Measurements from ENCODE around the gene BRD9. TPM values are rescaled to one million over a fixed set of nuclear protein-coding genes. Genes with fewer than 3 reads are reported as not detected.
"Not testable (repeated sequence)": the region's sequence is repeated elsewhere in the genome, so short reads cannot be mapped to it uniquely, and the experiment has no call there.

The BRD9 gene
- total and polyA plus RNA-seq, 2 of the 13 experiments (the other 11 are each of a cell fraction or from before 2014, with no cell fraction given), result 5.2 to 22.9 TPM

- H3K36me3 ChIP-seq (replicated peaks in 1 of 2; ENCODE audit: control insufficient read depth in 1 of 2, insufficient read depth in 2 of 2, low read length in 2 of 2), result no peaks in the 10 kb centered on the region
- H4K20me1 ChIP-seq (ENCODE audit: insufficient read depth, low read length), result no peaks in the 10 kb centered on the region
- BruUV-seq (replicated peaks), result no TSS peak
- intact Hi-C loops (cut with micrococcal nuclease; ENCODE audit: unreplicated experiment), result no loop called here
- no peak for FAIRE-seq
- H3K9ac ChIP-seq (ENCODE audit: insufficient read depth, low read depth, low read length), result no peak overlapping the region
- in situ Hi-C loops (cut with HindIII; ENCODE audit: extremely low pct_ligation_motif_present, low pct_unique_long_range_greater_than_20kb), result no loop called here
- WGBS (ENCODE audit: low lambda C conversion rate), result 31% methylated on average over 5 of the region's 5 CpGs
- POLR2A ChIA-PET, result no interaction called here
- DNase-seq (ENCODE audit: low spot score), result no peak
- no peaks in the 10 kb centered on the region for H3K4me1 ChIP-seq (ENCODE audit: insufficient read depth, low read length)
- no peaks in the 10 kb centered on the region for H3K79me2 ChIP-seq (ENCODE audit: insufficient read depth, low read length)
- no peak for ATAC-seq
- CTCF ChIA-PET (ENCODE audit: low intra/inter-chr PET ratio, low total read pairs), result no interaction called here
- H3K27me3 ChIP-seq (ENCODE audit: control insufficient read depth in 1 of 2, insufficient read depth in 2 of 2, low read length in 2 of 2), result peaks cover 2 to 32% of the 10 kb centered on the region in 2 experiments
- no peak for TF ChIP-seq ZBTB49 (CRISPR knock-in tag; IDR thresholded peaks at IDR 0.05; ENCODE audit: borderline replicate concordance)
- no peak for TF ChIP-seq KLF11 (CRISPR knock-in tag; IDR thresholded peaks at IDR 0.05)
- TF ChIP-seq ZNF572 (CRISPR knock-in tag; IDR thresholded peaks at IDR 0.05), result no peak
- no peak for TF ChIP-seq FIP1L1 (IDR thresholded peaks at IDR 0.05; ENCODE audit: borderline replicate concordance, insufficient read depth, low read depth, low read length)
- no peak for TF ChIP-seq NR1H2 (CRISPR knock-in tag; IDR thresholded peaks at IDR 0.05; ENCODE audit: borderline replicate concordance, low read depth)
- no peak for TF ChIP-seq POLR2A (IDR thresholded peaks at IDR 0.05; ENCODE audit: insufficient read depth in 1 of 2, low read depth in 2 of 2, low read length in 2 of 2)
- no peak for TF ChIP-seq ATRX (CRISPR knock-in tag; IDR thresholded peaks at IDR 0.05; ENCODE audit: borderline replicate concordance)
- no peak for TF ChIP-seq RARG (CRISPR knock-in tag; IDR thresholded peaks at IDR 0.05; ENCODE audit: low read depth)
- TF ChIP-seq MED8 (CRISPR knock-in tag; IDR thresholded peaks at IDR 0.05; ENCODE audit: insufficient replicate concordance), result no peak
- no peak for TF ChIP-seq ZNF674 (CRISPR knock-in tag; IDR thresholded peaks at IDR 0.05; ENCODE audit: low read depth)
- TF ChIP-seq ZNF83 (CRISPR knock-in tag; IDR thresholded peaks at IDR 0.05; ENCODE audit: borderline replicate concordance), result no peak
- TF ChIP-seq ZNF496 (CRISPR knock-in tag; IDR thresholded peaks at IDR 0.05; ENCODE audit: insufficient replicate concordance), result no peak
- H3K4me2 ChIP-seq (ENCODE audit: low read depth, low read length), result no peak overlapping the region
- H3K9me3 ChIP-seq (ENCODE audit: low read length), result no peaks in the 10 kb centered on the region
- no peak overlapping the region for H3K4me3 ChIP-seq (replicated peaks in 1 of 3; ENCODE audit: insufficient read depth in 1 of 3, low read depth in 2 of 3, low read length in 3 of 3)
- no peak overlapping the region for H3K27ac ChIP-seq (ENCODE audit: extremely low read length, insufficient read depth, low read length)
- no peak overlapping the region for H2AFZ ChIP-seq (ENCODE audit: low read length)
Measured at GRCh38 chr5:935510-936084, 43.0 kb upstream of the BRD9 start.

GRCh38 chr5:934381-934967, 41.9 kb upstream of the BRD9 start:
- DNase-seq (ENCODE audit: low spot score); H3K27ac ChIP-seq (ENCODE audit: extremely low read length, insufficient read depth, low read length); H3K4me2 ChIP-seq (ENCODE audit: low read depth, low read length); H4K20me1 ChIP-seq (ENCODE audit: insufficient read depth, low read length); CTCF ChIA-PET (ENCODE audit: low intra/inter-chr PET ratio, low total read pairs); H3K79me2 ChIP-seq (ENCODE audit: insufficient read depth, low read length); H3K9ac ChIP-seq (ENCODE audit: insufficient read depth, low read depth, low read length); FAIRE-seq; H2AFZ ChIP-seq (ENCODE audit: low read length); in situ Hi-C loops (cut with HindIII; ENCODE audit: extremely low pct_ligation_motif_present, low pct_unique_long_range_greater_than_20kb); H3K4me3 ChIP-seq (replicated peaks in 1 of 3; ENCODE audit: insufficient read depth in 1 of 3, low read depth in 2 of 3, low read length in 3 of 3); H3K36me3 ChIP-seq (replicated peaks in 1 of 2; ENCODE audit: control insufficient read depth in 1 of 2, insufficient read depth in 2 of 2, low read length in 2 of 2); intact Hi-C loops (cut with micrococcal nuclease; ENCODE audit: unreplicated experiment); H3K9me3 ChIP-seq (ENCODE audit: low read length); BruUV-seq (replicated peaks); POLR2A ChIA-PET; ATAC-seq; H3K4me1 ChIP-seq (ENCODE audit: insufficient read depth, low read length): not testable (repeated sequence)
- WGBS (ENCODE audit: low lambda C conversion rate), result 27% methylated on average over 3 of the region's 3 CpGs
- H3K27me3 ChIP-seq (ENCODE audit: control insufficient read depth in 1 of 2, insufficient read depth in 2 of 2, low read length in 2 of 2), result peaks cover 2 to 30% of the 10 kb centered on the region in 2 experiments

All from HepG2 (cell line).